ENCODE data around the gene MGAT4A. TPM values are rescaled to one million over a fixed set of nuclear protein-coding genes. Genes with fewer than 3 reads are reported as not detected.

Gene MGAT4A
- polyA plus RNA-seq, 2 of the 4 experiments (the other 2 are of a cell fraction): 0.61 to 2.6 TPM

- H3K9me3 ChIP-seq: no peaks in the 10 kb centered on the region
- H3K27ac ChIP-seq: peak overlapping the region; percentile 98 to 99
- POLR2A ChIA-PET: no interaction called here
- H3K4me1 ChIP-seq: peaks cover 20% of the 10 kb centered on the region
- WGBS (ENCODE audit: missing lambda C conversion rate): 4% methylated on average over 29 of the region's 29 CpGs
- peak overlapping the region; percentile 89 for H3K4me2 ChIP-seq
- peak overlapping the region; percentile 82 for H3K4me3 ChIP-seq
- no peak for TF ChIP-seq ZSCAN20 (CRISPR knock-in tag; IDR thresholded peaks at IDR 0.05)
- ATAC-seq: peak; percentile 11 to 30; a peak in 3 of 6 replicates
- peak; percentile 7 to 16 for DNase-seq (ENCODE audit: low read depth in 1 of 2, low spot score in 1 of 2)
- CTCF ChIA-PET: interaction anchor here (1.0 to 1.2 kb wide), 2 partner anchors 8 to 24 kb away, joined by 3 to 4 read pairs; no protein-coding TSS in a partner anchor
- no peak for FAIRE-seq
These were observed 121.8 kb downstream of the MGAT4A start for GRCh38 chr2:98608962-98609604.

- no peak for FAIRE-seq
- peak; percentile 57; the same call in 1 of the 2 replicates for TF ChIP-seq E2F6 (IDR thresholded peaks at IDR 0.05; ENCODE audit: borderline replicate concordance, low read depth)
- no peak for TF ChIP-seq ELK1 (IDR thresholded peaks at IDR 0.05; ENCODE audit: low read depth, low read length)
- TF ChIP-seq NPAS2 (CRISPR knock-in tag; IDR thresholded peaks at IDR 0.05; ENCODE audit: borderline replicate concordance): no peak
- no peak for TF ChIP-seq RFX5 (IDR thresholded peaks at IDR 0.05)
- peak; percentile 69 for TF ChIP-seq BCL3 (IDR thresholded peaks at IDR 0.05)
- peak; percentile 83 for TF ChIP-seq POLR2A (IDR thresholded peaks at IDR 0.05; ENCODE audit: low read length)
- TF ChIP-seq MAFK (IDR thresholded peaks at IDR 0.05; ENCODE audit: partially characterized antibody): no peak
- no peak for TF ChIP-seq TP53 (CRISPR knock-in tag; IDR thresholded peaks at IDR 0.05)
- no peak for TF ChIP-seq HDAC2 (IDR thresholded peaks at IDR 0.05)
- no peak for TF ChIP-seq CEBPB (IDR thresholded peaks at IDR 0.05)
- peak; percentile 77; the same call in 1 of the 2 replicates for TF ChIP-seq HMGXB4 (CRISPR knock-in tag; IDR thresholded peaks at IDR 0.05; ENCODE audit: borderline replicate concordance)
- no peak for TF ChIP-seq HES2 (IDR thresholded peaks at IDR 0.05)
- TF ChIP-seq RAD21 (conservative IDR thresholded peaks at IDR 0.05 in 1 of 2, IDR thresholded peaks at IDR 0.05 in 1 of 2): no peak
- TF ChIP-seq RCOR1 (IDR thresholded peaks at IDR 0.05; ENCODE audit: low read depth, low read length): no peak
- no peak for TF ChIP-seq FOXS1 (CRISPR knock-in tag; IDR thresholded peaks at IDR 0.05)
- TF ChIP-seq ZC3H11A (IDR thresholded peaks at IDR 0.05): no peak
- TF ChIP-seq KDM5A (IDR thresholded peaks at IDR 0.05): peak; percentile 51; the same call in 1 of the 2 replicates
- TF ChIP-seq KDM1A (IDR thresholded peaks at IDR 0.05; ENCODE audit: low read depth): no peak
- TF ChIP-seq FOSL2 (IDR thresholded peaks at IDR 0.05): no peak
- 0 out of 2 replicates have a peak, but pooled peaks have one; percentile 5 for TF ChIP-seq FOSL2 (CRISPR knock-in tag; IDR thresholded peaks at IDR 0.05)
- no peak for TF ChIP-seq MAZ (IDR thresholded peaks at IDR 0.05; ENCODE audit: borderline replicate concordance, low read depth, low read length)
- peak; percentile 98 for TF ChIP-seq PHF8 (IDR thresholded peaks at IDR 0.05; ENCODE audit: borderline replicate concordance, low read depth)
- TF ChIP-seq HOXB5 (CRISPR knock-in tag; IDR thresholded peaks at IDR 0.05): no peak
- TF ChIP-seq MAX (IDR thresholded peaks at IDR 0.05): peak; percentile 88
- no peak for TF ChIP-seq POLR2AphosphoS2 (conservative IDR thresholded peaks at IDR 0.05; ENCODE audit: low read length)
- TF ChIP-seq BHLHE40 (IDR thresholded peaks at IDR 0.05; ENCODE audit: low read depth, low read length): no peak
- TF ChIP-seq JUN (IDR thresholded peaks at IDR 0.05): peak; percentile 89 to 93
- TF ChIP-seq PBX3 (IDR thresholded peaks at IDR 0.05): peak; percentile 38; the same call in 1 of the 2 replicates
- no peak for TF ChIP-seq ZNF302 (CRISPR knock-in tag; IDR thresholded peaks at IDR 0.05)
These were observed 122.6 kb downstream of the MGAT4A start, which contains the start of the genes COA5 and UNC50 for GRCh38 chr2:98608116-98608961. Gene COA5, minus strand, starts transcription at chr2:98608512. Its CDS starts 107 bp downstream, at chr2:98608405. Gene UNC50, plus strand, starts transcription at chr2:98608589. Its CDS starts 1,171 bp downstream, at chr2:98609760.

More at GRCh38 chr2:98608116-98608961, 122.6 kb downstream of the MGAT4A start, which contains the start of the genes COA5 and UNC50:
- Histone ChIP-seq H3K4me3 (peak within 1 kb of the TSS; percentile 82), H3K27ac (peak within 1 kb of the TSS; percentile 98 to 99), H3K4me1 (peaks cover 20% of the 10 kb centered on the region), H3K9me3 (no peaks in the 10 kb centered on the region), H3K4me2 (peak within 1 kb of the TSS; percentile 97)
- ATAC-seq (peak; percentile 96), DNase-seq (ENCODE audit: low read depth in 1 of 2, low spot score in 1 of 2) (peak; percentile 83 to 94)
- WGBS (ENCODE audit: missing lambda C conversion rate): 2% methylated on average over 56 of the region's 93 CpGs
- ChIA-PET CTCF (interaction anchor here (1.0 to 1.9 kb wide), 3 partner anchors 9 to 40 kb away, joined by 3 to 4 read pairs (median 4); no protein-coding TSS in a partner anchor), POLR2A (no interaction called here)

All from A549 (cell line).